OCI-LY1 (cell line): ENCODE measurements around the gene APLP1.
A peak's percentile ranks its signal among the peaks of the same experiment; 100 is the strongest.

Experiments
- H2AFZ ChIP-seq: fragments of 200-600 bp; sonication (generic), shearing (Covaris generic); 2 replicates; pipeline ENCODE4 v1.6.0; 2014; ENCODE audit warnings: antibody characterized with exemption, mild to moderate bottlenecking, low read length
- H3F3A ChIP-seq: fragments of 200-600 bp; sonication (generic), shearing (Covaris generic); 2 replicates; pipeline ENCODE4 v1.6.0; 2014; ENCODE audit warnings: mild to moderate bottlenecking, antibody characterized with exemption, low read length, moderate library complexity; ENCODE audit not compliant: insufficient read depth
- H3K27ac ChIP-seq: fragments of 200-600 bp; sonication (generic); 2 replicates; pipeline ENCODE4 v1.5.1; 2014; ENCODE audit warnings: low read length, mixed run types, mild to moderate bottlenecking, low read depth; ENCODE audit not compliant: poor library complexity, severe bottlenecking
- H3K27me3 ChIP-seq: fragments of 200-600 bp; sonication (generic); 2 replicates; pipeline ENCODE4 v1.6.0; 2014; ENCODE audit warnings: antibody characterized with exemption, mild to moderate bottlenecking, low read length, moderate library complexity; ENCODE audit not compliant: insufficient read depth
- H3K36me3 ChIP-seq: fragments of 200-600 bp; sonication (generic); 2 replicates; pipeline ENCODE4 v1.6.1; 2014; ENCODE audit warnings: mild to moderate bottlenecking, antibody characterized with exemption, low read length, moderate library complexity, mixed read lengths; ENCODE audit not compliant: insufficient read depth
- H3K4me1 ChIP-seq: fragments of 200-600 bp; sonication (generic); 2 replicates; pipeline ENCODE4 v1.5.1; 2014; ENCODE audit warnings: mild to moderate bottlenecking, low read length, moderate library complexity; ENCODE audit not compliant: insufficient read depth, severe bottlenecking
- H3K4me2 ChIP-seq: fragments of 200-600 bp; sonication (generic), shearing (Covaris generic); 2 replicates; pipeline ENCODE4 v1.6.1; 2014; ENCODE audit warnings: low read length
- H3K4me3 ChIP-seq: fragments of 200-600 bp; sonication (generic); 2 replicates; pipeline ENCODE4 v1.5.1; 2014; ENCODE audit warnings: low read length, low read depth, mild to moderate bottlenecking, mixed read lengths; ENCODE audit not compliant: poor library complexity, severe bottlenecking
- H3K79me2 ChIP-seq: fragments of 200-600 bp; shearing (Covaris generic); 2 replicates; pipeline ENCODE4 v1.6.1; 2016; ENCODE audit warnings: mixed run types, low read length, mixed read lengths; ENCODE audit not compliant: insufficient read depth
- H3K9ac ChIP-seq: fragments of 200-600 bp; sonication (generic), shearing (Covaris generic); 2 replicates; pipeline ENCODE4 v1.6.1; 2014; ENCODE audit warnings: mild to moderate bottlenecking, low read length, mixed read lengths
- H3K9me2 ChIP-seq: fragments of 200-600 bp; sonication (generic), shearing (Covaris generic); 2 replicates; pipeline ENCODE4 v1.6.1; 2014; ENCODE audit warnings: low read depth, mild to moderate bottlenecking, low read length, mixed read lengths
- H3K9me3 ChIP-seq: fragments of 200-600 bp; shearing (Covaris generic); 2 replicates; pipeline ENCODE4 v1.6.1; 2014; ENCODE audit warnings: low read length, mixed read lengths
- H4K20me1 ChIP-seq: fragments of 200-600 bp; sonication (generic), shearing (Covaris generic); 2 replicates; pipeline ENCODE4 v1.6.0; 2016; ENCODE audit warnings: mild to moderate bottlenecking, low read length; ENCODE audit not compliant: insufficient read depth
- CTCF ChIP-seq: fragments of 200-600 bp; sonication (generic), shearing (Covaris generic); IDR thresholded peaks from 2 replicates; pipeline ENCODE4 v1.5.1; 2017; ENCODE audit warnings: mild to moderate bottlenecking, antibody characterized with exemption, low read length, moderate library complexity, mixed read lengths
- EZH2 ChIP-seq: fragments of 200-600 bp; sonication (generic), shearing (Covaris generic); IDR thresholded peaks from 2 replicates; pipeline ENCODE4 v1.8.0; 2017; ENCODE audit warnings: borderline replicate concordance, mixed run types, mild to moderate bottlenecking, antibody characterized with exemption, low read length, moderate library complexity, mixed read lengths

Gene APLP1

GRCh38 chr19:35848919-35849505 is 19.4 kb upstream of the APLP1 start:
- Histone ChIP-seq H3K27ac (no peak overlapping the region), H2AFZ (no peak overlapping the region), H3K79me2 (no peaks in the 10 kb centered on the region), H3K9me3 (no peaks in the 10 kb centered on the region), H4K20me1 (no peaks in the 10 kb centered on the region), H3K27me3 (0 out of 2 replicates have a peak, but pooled peaks cover 7% of the 10 kb centered on the region), H3K9me2 (no peaks in the 10 kb centered on the region), H3K36me3 (no peaks in the 10 kb centered on the region), H3K4me2 (no peak overlapping the region), H3K4me1 (no peaks in the 10 kb centered on the region), H3F3A (no peaks in the 10 kb centered on the region), H3K4me3 (no peak overlapping the region), H3K9ac (no peak overlapping the region)
- TF ChIP-seq EZH2 (no peak), CTCF (no peak)

- no peaks in the 10 kb centered on the region for H3F3A ChIP-seq
- H3K36me3 ChIP-seq: no peaks in the 10 kb centered on the region
- no peaks in the 10 kb centered on the region for H4K20me1 ChIP-seq
- H3K9ac ChIP-seq: no peak overlapping the region
- TF ChIP-seq CTCF (no peak), EZH2 (no peak)
- 0 out of 2 replicates have a peak, but pooled peaks cover 13% of the 10 kb centered on the region for H3K27me3 ChIP-seq
- peaks cover 3% of the 10 kb centered on the region for H3K4me1 ChIP-seq
- no peak overlapping the region for H3K27ac ChIP-seq
- H3K4me2 ChIP-seq: peak overlapping the region; percentile 2; the same call in 1 of the 2 replicates
- H2AFZ ChIP-seq: no peak overlapping the region
- no peaks in the 10 kb centered on the region for H3K79me2 ChIP-seq
- no peaks in the 10 kb centered on the region for H3K9me2 ChIP-seq
- no peaks in the 10 kb centered on the region for H3K9me3 ChIP-seq
- H3K4me3 ChIP-seq: no peak overlapping the region
Measured at GRCh38 chr19:35851213-35852028, 17.0 kb upstream of the APLP1 start.

- TF ChIP-seq CTCF: no peak
- TF ChIP-seq EZH2: no peak
- Histone ChIP-seq H3K27me3 (0 out of 2 replicates have a peak, but pooled peaks cover 13% of the 10 kb centered on the region), H3K9ac (no peak within 1 kb of the TSS)
Measured at GRCh38 chr19:35852029-35852780, 16.2 kb upstream of the APLP1 start, which contains the start of gene NPHS1. Gene NPHS1, minus strand, starts transcription at chr19:35852504. Its CDS starts 667 bp downstream, at chr19:35851837.

More at GRCh38 chr19:35852029-35852780, 16.2 kb upstream of the APLP1 start, which contains the start of gene NPHS1:
- Histone ChIP-seq H3K9me3 (no peaks in the 10 kb centered on the region), H3F3A (no peaks in the 10 kb centered on the region), H3K36me3 (no peaks in the 10 kb centered on the region), H4K20me1 (no peaks in the 10 kb centered on the region), H3K9me2 (no peaks in the 10 kb centered on the region), H3K27ac (no peak within 1 kb of the TSS), H3K79me2 (no peaks in the 10 kb centered on the region), H2AFZ (no peak within 1 kb of the TSS), H3K4me1 (peaks cover 10% of the 10 kb centered on the region), H3K4me3 (no peak within 1 kb of the TSS), H3K4me2 (peak within 1 kb of the TSS; percentile 2; the same call in 1 of the 2 replicates)
